ENCODE data around the gene ANKS1B.

The ANKS1B gene

DNA sequence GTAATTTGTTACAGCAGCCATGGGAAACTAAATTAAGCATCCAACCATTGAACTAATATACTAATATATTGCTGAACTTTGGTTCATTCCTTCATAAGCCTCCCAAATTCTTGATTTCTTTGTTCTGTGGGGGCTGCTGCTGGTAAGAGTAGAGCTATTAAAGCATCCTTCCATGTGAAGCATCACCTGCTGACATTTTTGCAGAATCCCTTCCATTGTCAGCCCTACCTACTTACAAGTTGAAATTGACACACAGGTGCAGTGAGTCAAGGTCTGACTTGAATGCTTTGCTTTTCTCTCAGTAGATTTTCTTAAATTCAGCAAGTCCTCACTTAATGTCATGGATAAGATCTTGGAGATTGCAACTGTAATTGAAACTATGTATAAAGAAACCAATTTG lies 865.3 kb downstream of the ANKS1B start:
- no peak overlapping the region for H3K4me3 ChIP-seq (ENCODE audit: control insufficient read depth, low read depth, low read length)
- TF ChIP-seq, protein P1, sequence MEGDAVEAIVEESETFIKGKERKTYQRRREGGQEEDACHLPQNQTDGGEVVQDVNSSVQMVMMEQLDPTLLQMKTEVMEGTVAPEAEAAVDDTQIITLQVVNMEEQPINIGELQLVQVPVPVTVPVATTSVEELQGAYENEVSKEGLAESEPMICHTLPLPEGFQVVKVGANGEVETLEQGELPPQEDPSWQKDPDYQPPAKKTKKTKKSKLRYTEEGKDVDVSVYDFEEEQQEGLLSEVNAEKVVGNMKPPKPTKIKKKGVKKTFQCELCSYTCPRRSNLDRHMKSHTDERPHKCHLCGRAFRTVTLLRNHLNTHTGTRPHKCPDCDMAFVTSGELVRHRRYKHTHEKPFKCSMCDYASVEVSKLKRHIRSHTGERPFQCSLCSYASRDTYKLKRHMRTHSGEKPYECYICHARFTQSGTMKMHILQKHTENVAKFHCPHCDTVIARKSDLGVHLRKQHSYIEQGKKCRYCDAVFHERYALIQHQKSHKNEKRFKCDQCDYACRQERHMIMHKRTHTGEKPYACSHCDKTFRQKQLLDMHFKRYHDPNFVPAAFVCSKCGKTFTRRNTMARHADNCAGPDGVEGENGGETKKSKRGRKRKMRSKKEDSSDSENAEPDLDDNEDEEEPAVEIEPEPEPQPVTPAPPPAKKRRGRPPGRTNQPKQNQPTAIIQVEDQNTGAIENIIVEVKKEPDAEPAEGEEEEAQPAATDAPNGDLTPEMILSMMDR (conservative IDR thresholded peaks at IDR 0.05; ENCODE audit: control insufficient read depth, insufficient read depth, low read depth, low read length): no peak
- DNase-seq (ENCODE audit: low read depth): no peak

DNA sequence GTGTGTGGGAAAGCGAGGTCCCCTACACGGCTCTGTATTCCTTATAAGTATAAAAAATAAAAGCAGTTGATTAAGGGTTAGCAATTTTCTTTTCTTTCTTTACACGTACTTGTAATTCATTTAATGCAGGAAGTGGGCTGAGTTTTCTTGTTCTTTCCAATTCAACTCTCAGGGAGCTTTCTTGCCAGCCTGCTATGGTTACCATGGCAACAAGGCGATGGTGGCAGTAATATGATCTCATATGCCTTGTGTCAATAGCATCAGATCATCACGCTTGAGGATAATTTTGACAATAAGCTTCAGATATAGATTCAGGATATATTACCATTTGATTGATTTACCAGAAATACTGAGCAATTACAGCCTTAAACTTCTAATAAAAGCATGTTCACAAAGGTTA lies 873.1 kb downstream of the ANKS1B start:
- no peak overlapping the region for H3K4me3 ChIP-seq (ENCODE audit: control insufficient read depth, low read depth, low read length)
- no peak for DNase-seq (ENCODE audit: low read depth)
- TF ChIP-seq, protein P1 (conservative IDR thresholded peaks at IDR 0.05; ENCODE audit: control insufficient read depth, insufficient read depth, low read depth, low read length): no peak

DNA sequence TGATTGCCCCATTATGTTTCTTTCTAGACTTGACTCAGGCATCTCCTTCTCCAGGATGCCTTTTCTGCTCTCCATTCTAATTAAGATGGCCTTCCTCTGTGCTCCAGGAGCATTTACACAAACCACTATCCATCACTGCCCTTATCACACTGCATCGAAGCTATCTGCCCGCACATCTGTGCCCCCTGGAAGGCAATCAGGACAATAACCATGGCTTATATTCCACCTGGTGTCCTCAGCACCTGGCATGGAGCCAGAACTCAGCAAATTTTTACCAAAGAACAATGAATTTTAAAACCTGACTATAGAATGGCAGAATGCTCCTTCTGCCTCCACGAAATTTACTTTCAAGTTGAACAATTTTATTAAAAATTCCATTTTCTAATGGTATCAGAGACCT lies 873.9 kb downstream of the ANKS1B start:
- DNase-seq (ENCODE audit: low read depth): no peak
- TF ChIP-seq, protein P1 (conservative IDR thresholded peaks at IDR 0.05; ENCODE audit: control insufficient read depth, insufficient read depth, low read depth, low read length): no peak

GRCh38 chr12:99110212-99110611 lies 874.5 kb downstream of the ANKS1B start:
- no peak overlapping the region for H3K4me3 ChIP-seq (ENCODE audit: control insufficient read depth, low read depth, low read length)
- no peak for DNase-seq (ENCODE audit: low read depth)
- TF ChIP-seq, protein P1 (conservative IDR thresholded peaks at IDR 0.05; ENCODE audit: control insufficient read depth, insufficient read depth, low read depth, low read length): no peak

More for the DNA sequence above, 873.9 kb downstream of the ANKS1B start:
- H3K4me3 ChIP-seq (ENCODE audit: control insufficient read depth, low read depth, low read length): no peak overlapping the region

DNA sequence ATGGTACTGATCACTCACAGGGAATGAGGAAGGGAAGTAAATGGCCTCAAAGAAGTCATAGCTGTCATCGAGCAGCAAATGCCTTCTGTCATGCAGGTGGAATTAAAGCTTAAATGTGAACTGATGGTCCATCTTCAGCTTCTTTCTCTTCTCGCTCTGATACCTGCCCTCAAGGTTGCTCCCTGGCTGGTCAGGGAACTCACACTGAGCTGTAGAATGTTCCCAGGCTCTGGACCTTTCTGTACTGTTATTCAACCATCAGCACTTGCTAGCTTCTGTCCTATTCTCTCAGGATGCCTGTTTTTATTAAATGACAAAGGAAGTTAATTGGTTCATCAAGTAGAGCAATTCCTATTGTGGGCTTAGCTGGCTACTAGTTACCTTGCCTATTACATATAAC lies 875.8 kb downstream of the ANKS1B start:
- TF ChIP-seq, protein P1 (conservative IDR thresholded peaks at IDR 0.05; ENCODE audit: control insufficient read depth, insufficient read depth, low read depth, low read length): no peak
- DNase-seq (ENCODE audit: low read depth): no peak
- H3K4me3 ChIP-seq (ENCODE audit: control insufficient read depth, low read depth, low read length): no peak overlapping the region

- H3K4me3 ChIP-seq (ENCODE audit: control insufficient read depth, low read depth, low read length): no peak overlapping the region
- no peak for DNase-seq (ENCODE audit: low read depth)
- TF ChIP-seq, protein P1 (conservative IDR thresholded peaks at IDR 0.05; ENCODE audit: control insufficient read depth, insufficient read depth, low read depth, low read length): no peak
These were observed 885.0 kb downstream of the ANKS1B start for GRCh38 chr12:99099786-99100185.

DNA sequence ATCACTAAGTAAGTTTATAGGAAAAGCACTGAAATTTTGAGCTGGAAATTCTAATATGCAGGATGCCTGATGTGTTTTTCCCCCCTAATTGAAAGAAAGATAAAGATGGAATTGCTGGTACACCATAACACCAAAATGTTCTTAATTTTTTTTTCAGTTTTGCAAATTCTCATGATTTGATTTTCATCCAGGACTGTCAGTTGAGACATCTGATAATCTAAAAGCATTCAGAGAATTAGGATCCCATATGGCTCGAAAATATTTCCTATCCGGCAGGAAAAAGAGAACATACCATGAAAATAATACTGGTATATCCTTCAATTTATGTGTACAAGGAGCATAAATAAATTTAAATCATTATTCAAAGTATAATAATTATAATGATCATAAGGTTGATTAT lies 887.6 kb downstream of the ANKS1B start:
- no peak overlapping the region for H3K4me3 ChIP-seq (ENCODE audit: control insufficient read depth, low read depth, low read length)
- DNase-seq (ENCODE audit: low read depth): no peak
- TF ChIP-seq, protein P1 (conservative IDR thresholded peaks at IDR 0.05; ENCODE audit: control insufficient read depth, insufficient read depth, low read depth, low read length): no peak

Data from fibroblast of mammary gland (primary cell).